RWPE1 (cell line): ENCODE results near the gene TNPO3.

Experiments used
- CTCF ChIA-PET: fragments of 350-600 bp; sonication (Branson Sonifier 250); formaldehyde crosslinking; extraction: SDS; loops from one replicate; lab custom pipeline; 2021; lab: Yijun Ruan, JAX
- POLR2A ChIA-PET: fragments of 400-600 bp; formaldehyde crosslinking; extraction: SDS; loops from one replicate; lab custom pipeline; 2020; ENCODE audit warnings: antibody characterized with exemption; ENCODE audit not compliant: low non-redundant PET; lab: Yijun Ruan, JAX
- DNase-seq: peaks from one replicate; pipeline ENCODE4 v3.0.0; 2012; ENCODE audit warnings: low spot score
- H3K27ac ChIP-seq: fragments of 450-650 bp; 2 replicates; pipeline ENCODE4 v1.5.1; 2017
- CTCF ChIP-seq: fragments of 450-650 bp; conservative IDR thresholded peaks from 2 replicates; pipeline ENCODE4 v1.5.1; 2017; ENCODE audit warnings: low read depth, mild to moderate bottlenecking

TNPO3 gene

GRCh38 chr7:129083525-129083924, 28.6 kb upstream of the TNPO3 start:
- ChIA-PET CTCF (no interaction called here), POLR2A (no interaction called here)
- H3K27ac ChIP-seq = no peak overlapping the region
- no peak for TF ChIP-seq CTCF
- DNase-seq = no peak

- no peak overlapping the region for H3K27ac ChIP-seq
- ChIA-PET POLR2A (interaction anchor here (0.6 kb wide), 1 partner anchor 36 kb away, joined by 3 read pairs; no protein-coding TSS in a partner anchor), CTCF (no interaction called here)
- TF ChIP-seq CTCF = no peak
- DNase-seq = no peak
These were observed 23.5 kb upstream of the TNPO3 start for GRCh38 chr7:129078455-129078854.

- H3K27ac ChIP-seq = no peak overlapping the region
- ChIA-PET CTCF (no interaction called here), POLR2A (no interaction called here)
- DNase-seq = no peak
- TF ChIP-seq CTCF = no peak
These were observed 22.0 kb upstream of the TNPO3 start for GRCh38 chr7:129076886-129077285.

GRCh38 chr7:129074994-129075393, 20.1 kb upstream of the TNPO3 start:
- H3K27ac ChIP-seq = no peak overlapping the region
- POLR2A ChIA-PET = no interaction called here
- CTCF ChIA-PET = no interaction called here
- DNase-seq = no peak
- no peak for TF ChIP-seq CTCF

GRCh38 chr7:129074361-129074871, 19.5 kb upstream of the TNPO3 start:
- DNase-seq = no peak
- POLR2A ChIA-PET = no interaction called here
- TF ChIP-seq CTCF = no peak
- CTCF ChIA-PET = interaction anchor here (0.6 kb wide), 1 partner anchor 53 kb away, joined by 3 read pairs; no protein-coding TSS in a partner anchor
- H3K27ac ChIP-seq = no peak overlapping the region

GRCh38 chr7:129073738-129074137, 18.8 kb upstream of the TNPO3 start:
- H3K27ac ChIP-seq = no peak overlapping the region
- POLR2A ChIA-PET = no interaction called here
- CTCF ChIA-PET = no interaction called here
- no peak for TF ChIP-seq CTCF
- DNase-seq = no peak
